HG03460 (cell line): ENCODE measurements around the gene ASXL2.
"Not testable (repeated sequence)": the region's sequence is repeated elsewhere in the genome, so short reads cannot be mapped to it uniquely, and the experiment has no call there.

Source experiments
- ATAC-seq: cut with Tn5 transposase; IDR thresholded peaks from one replicate; pipeline ENCODE4 v1.9.1; 2021; ENCODE audit not compliant: unreplicated experiment

ASXL2 gene

DNA sequence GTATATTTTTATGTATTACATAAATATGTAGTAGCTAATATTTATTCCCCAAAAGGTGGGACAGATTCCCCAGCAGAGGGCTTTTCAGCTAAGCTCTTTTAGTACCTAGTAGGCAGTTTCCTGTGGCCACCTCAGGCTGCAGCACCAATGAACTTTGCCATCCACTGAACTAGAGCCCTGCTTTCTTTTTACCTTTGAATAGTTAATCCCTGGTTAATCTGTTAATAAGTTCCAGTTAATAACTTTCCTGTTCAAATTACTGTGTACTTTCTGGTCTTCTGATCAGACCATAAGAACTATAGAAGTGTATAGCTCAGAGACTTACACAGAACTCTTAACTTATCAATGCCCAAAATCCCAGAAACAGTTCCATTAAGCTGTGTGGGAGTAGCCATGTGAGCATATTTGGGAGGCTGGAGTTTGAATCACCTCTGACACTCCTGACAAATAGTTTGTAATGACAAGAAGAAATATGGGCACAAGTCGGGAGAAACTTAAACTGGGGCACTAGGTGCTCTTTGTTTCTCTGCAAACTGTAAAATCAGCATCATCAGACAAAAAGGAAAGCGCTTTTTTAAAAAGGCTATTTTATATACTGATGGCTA is 40.0 kb downstream of the ASXL2 start:
- no peak for ATAC-seq

DNA sequence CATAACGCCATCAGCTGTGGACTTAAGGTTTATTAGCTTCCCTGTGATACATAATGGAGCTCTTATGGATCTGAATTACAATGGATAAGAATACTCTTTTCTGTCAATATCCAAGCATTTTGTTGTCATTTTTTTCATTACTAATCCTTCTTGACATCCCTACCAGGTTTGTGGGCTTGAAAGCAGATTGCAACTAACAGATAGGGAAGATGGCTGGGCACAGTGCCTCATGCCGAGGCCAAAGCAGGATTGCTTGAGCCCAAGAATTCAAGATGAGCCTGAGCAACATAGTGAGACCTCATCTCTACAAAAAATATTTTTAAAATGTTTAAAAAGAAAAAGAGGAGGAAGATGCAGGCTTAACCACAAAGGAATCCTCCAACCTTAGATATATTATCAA is 42.4 kb downstream of the ASXL2 start:
- no peak for ATAC-seq

DNA sequence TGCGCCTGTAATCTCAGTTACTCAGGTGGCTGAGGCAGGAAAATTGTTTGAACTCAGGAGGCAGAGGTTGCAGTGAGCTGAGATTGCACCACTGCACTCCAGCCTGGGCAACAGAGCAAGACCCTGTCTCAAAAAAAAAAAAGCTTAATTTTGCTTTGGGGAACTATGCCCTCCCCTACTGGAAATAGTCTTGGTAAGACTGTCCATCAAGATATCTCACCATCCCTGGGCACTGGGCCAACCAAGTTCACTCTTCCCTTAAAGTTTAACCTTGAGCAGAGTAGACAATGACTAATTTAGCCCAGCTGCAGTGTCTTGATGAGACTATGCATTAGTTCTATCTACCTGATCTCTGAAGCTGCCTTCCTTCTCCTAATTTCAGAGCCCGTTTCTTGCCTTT is 44.7 kb downstream of the ASXL2 start:
- ATAC-seq = no peak

DNA sequence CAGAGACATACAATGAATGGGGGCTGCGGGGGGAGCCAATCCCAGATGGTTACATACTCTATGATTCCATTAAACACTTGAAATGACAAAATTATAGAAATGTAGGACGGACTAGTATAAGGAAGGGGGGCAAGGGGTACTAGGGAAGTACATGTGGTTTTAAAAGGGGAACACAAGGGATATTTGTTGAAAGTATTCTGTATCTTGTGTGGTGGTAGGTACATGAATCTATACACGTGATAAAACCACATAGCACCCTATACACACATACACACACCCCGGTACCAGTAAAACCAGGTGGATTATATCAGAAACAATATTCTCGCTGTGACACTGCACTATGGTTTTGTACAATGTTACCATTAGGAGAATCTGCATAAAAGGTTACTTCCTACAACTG is 45.4 kb downstream of the ASXL2 start:
- no peak for ATAC-seq

DNA sequence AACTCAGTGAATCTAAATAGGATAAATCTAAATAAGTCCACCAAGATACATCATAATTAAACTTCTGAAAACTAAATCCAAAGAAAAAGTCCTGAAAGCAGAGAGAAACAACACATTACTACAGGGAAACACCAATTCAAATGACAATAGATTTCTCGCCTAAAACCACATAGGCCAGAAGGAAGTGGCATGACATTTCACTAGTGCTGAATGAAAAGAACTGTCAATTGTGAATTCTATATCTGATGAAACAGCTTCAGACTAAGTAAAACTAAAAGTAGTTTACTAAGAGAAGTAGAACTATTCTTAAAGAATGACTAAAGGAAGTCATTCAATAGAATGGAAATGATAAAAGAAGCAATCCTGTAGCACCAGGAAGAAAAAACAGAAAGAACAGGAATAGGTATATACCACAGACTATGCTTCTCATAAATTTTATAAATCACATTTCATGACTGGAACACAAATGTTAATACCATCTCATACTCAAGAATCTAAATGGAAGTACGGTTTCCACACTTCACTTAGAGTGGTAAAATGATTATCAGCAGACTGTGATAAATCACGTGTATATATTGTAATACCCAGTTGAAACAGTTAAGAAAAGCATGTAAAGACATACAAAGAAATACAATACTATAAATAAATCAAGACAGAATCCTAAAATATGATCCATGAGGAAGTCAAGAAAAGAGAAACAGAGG is 46.4 kb downstream of the ASXL2 start:
- ATAC-seq = no peak

DNA sequence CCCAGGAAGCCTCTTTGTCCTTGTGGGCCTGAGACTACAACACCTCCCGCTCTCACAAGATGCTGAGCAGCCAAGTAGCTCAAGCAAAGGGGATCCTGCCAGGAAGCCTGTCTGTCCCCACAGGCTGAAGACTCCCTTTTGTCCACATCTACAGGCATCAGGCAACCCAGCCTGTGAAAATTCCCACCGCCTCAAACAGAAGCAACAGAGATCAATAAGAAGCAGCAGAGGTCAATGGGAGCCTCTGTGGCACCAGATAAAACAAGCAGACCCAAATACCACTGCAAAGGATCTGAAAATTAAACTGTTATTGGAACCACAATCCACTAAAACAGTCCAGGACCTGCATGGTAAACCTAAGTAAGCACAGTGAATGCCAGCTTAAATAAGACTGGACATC is 48.5 kb downstream of the ASXL2 start:
- no peak for ATAC-seq

DNA sequence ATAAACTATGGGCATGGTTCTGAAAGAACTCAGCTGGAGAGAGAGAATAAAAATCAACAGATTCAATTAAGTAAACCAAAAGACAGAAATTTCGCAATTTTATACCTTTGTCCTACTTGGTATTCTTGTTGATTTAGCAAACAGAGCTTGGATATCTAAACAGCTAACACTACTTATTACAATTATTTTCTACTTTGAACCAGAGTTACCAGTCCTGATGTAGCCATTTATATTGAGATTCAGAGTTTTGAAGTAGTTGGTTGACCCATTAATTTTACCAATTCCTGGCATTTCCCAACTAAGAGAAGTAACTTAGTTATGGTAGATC is 48.9 kb downstream of the ASXL2 start:
- no peak for ATAC-seq

DNA sequence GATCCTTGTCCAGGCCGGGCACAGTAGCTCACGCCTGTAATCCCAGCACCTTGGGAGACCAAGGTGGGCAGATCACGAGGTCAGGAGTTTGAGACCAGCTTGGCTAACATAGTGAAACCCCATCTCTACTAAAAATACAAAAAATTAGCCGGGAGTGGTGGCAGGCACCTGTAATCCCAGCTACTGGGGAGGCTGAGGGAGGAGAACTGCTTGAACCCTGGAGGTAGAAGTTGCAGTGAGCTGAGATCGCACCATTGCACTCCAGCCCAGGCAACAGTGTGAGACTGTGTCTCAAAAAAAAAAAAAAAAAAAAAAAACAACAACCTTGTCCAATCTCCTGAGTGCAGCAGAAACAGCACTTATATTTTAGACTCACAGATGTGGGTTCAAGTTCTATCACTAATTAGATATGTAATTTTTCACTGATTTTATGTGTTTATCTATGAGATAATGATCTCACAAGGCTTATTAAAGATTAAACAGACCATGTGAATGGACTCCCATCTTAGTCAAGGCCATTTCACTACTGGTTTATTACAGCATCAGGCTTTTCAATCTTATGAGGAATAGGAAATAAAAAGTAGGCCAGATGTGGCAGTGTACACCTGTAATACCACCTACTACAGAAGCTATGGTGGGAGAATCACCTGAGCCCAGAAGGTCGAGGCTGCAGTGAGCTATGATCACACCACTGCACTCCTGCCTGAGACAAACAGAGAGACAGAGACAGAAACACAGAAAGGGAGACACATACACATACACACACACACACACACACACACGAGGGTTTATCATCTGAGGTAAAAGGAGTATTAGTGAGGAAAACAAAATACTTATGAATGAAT is 49.5 kb downstream of the ASXL2 start:
- not testable (repeated sequence) for ATAC-seq

DNA sequence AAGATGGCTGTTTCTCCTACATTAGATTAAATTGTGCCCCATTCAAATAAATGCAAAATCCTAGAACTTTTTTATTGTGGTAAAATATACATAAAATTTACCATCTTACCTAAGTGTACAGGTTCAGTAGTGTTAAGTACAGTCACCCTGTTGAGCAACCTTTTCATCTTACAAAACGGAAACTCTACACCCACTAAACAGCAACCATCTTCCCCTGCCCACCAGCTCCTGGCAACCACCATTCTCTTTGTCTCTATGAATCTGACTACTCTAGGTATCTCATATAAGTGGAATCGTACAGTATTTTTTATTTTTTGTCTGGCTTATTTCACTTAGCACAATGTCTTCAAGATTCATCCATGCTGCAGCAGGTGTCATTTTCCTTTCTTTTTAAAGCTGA is 53.0 kb downstream of the ASXL2 start:
- ATAC-seq = no peak

DNA sequence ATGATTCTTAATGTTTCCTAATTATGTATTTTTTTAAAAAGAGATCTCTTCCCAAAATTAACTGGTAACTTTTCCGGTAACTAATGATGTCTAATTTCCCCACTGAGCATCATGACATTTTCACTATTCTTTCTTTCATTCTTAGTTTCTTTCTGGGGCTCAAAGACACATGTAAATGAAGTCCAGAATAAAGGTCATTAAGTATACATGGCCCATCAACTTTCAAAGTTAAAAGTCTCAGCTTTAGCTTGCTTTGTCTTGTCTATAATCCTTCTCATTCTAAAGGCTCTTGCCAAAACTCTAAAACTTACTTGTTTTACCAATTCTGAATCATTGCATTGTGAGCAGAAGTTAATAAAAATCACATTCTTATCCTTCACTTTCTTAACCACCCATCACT is 53.6 kb downstream of the ASXL2 start:
- ATAC-seq = no peak

DNA sequence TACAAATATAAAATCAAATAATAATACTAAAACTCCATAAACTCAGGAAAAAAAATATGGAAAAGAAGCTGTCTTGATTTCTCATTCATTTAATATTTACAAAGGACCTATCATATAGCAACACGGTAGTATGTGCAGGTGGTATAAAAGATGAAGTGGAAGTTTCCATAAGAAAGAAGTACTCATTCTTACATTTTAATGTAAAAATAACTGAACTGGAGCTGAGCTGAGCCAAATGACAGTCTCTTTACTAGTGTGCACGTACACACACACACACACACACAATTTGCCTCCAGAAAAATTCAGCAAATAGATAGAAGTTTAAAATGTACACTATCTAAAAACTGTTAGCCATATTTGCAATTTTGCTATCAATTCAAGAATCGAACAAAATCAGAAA is 54.1 kb downstream of the ASXL2 start:
- no peak for ATAC-seq

DNA sequence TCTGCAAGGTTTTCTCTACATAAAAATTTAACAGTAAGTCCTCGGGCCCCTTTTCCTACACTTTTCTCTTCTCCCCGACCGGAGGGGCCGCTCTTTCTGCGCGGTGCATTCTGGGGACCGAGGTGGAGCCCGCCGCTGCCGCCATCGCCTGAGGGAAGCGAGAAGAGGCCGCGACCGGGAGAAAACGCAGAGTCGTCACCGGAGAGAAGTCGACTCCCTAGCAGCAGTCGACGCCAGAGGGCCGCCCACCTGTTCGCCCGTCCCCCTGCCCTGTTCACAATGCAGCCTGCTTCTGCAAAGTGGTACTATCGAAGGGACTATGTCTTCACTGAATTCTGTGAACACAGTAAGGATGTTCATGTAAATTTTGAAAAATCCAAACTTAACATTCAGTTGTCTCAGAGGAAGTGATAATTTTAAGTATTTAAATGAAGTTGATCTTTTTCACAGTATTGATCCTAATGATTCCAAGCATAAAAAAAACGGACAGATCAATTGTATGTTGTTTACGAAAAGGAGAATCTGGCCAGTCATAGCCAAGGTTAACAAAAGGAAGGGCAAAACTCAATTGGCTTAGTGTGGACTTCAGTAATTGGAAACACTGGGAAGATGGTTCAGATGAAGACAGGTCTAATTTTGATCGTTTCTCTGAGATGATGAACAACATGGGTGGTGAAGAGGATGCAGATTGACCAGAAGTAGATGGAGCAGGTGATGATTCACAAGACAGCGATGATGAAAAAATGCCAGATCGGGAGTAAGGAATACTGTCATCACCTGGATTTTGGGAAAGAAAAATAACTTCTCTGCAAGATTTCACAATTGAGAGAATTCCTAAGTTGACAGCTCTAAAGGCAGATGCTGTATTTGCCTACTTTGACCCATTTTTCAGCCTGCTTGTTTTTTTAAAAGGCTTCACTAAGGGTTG is 55.8 kb downstream of the ASXL2 start:
- ATAC-seq = no peak

DNA sequence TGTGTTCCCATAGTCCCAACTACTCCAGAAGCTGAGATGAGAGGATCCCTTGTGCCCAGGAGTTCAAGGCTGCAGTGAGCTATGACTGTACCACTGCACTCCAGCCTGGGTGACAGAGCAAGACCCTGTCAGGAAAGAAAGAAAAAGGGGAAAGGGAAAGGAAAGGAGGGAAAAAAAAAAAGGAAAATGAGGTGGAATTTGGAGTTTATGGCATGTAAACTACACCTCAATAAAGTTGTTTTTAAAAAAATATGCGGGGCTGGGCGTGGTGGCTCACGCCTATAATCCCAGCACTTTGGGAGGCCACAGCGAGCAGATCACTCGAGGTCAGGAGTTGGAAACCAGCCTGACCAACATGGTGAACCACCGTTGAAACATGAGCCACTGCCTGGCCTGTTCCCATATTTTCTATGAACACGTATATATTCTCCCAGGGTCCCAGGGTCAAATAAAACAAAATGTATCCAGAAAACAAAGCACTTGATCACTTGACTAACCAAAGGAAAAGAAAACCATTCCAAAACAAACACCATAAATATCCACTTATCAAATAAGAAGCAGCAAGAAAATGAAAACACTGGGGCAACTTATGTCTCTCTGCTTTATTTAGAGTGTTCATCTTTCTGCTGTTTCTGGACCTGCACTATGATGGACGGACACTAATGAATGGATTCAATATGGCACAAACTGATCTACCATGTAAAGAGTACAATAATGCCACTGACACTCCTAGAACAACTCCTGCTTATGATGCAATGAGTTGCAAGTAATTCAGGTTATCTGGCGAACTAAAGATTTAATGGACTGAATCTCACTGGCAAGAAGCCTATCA is 56.8 kb downstream of the ASXL2 start:
- ATAC-seq = no peak

DNA sequence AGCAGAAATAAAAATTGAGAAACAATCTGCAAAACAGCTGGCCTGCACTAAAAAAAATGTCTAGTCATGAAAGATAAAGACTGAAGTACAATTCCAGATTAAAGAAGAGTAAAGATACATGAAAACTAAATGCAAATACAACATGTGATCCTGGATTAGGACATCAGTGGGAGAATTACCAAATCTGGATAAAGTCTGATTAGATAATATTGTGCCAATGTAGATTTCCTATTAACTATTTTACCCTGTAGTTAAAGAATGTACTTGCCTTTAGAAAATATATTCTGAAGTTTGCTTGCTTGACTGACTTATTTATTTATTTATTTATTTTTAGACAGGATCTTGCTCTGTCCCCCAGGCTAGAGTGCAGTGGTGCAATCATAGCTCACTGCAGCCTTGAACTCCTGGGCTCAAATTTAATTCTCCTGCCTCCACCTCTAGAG is 58.7 kb downstream of the ASXL2 start:
- no peak for ATAC-seq

DNA sequence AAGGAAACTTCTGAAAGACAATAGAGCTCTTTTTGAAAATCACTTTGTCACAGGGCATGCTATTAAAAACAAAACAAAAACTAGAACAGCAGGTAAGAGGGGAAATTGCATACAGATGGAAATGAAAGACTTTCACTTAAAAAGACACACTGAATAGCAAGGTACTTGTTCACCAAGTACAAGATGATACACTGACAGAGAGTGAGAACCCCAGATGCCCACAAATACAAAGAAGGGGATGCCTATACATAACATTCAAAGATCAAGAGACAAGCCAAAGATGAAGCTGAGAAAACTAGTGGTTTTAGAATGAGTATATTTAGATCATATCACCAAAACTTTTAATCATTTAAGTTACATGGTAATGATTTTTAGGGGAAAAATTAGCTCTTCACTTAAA is 60.7 kb downstream of the ASXL2 start:
- peak; percentile 76 for ATAC-seq

DNA sequence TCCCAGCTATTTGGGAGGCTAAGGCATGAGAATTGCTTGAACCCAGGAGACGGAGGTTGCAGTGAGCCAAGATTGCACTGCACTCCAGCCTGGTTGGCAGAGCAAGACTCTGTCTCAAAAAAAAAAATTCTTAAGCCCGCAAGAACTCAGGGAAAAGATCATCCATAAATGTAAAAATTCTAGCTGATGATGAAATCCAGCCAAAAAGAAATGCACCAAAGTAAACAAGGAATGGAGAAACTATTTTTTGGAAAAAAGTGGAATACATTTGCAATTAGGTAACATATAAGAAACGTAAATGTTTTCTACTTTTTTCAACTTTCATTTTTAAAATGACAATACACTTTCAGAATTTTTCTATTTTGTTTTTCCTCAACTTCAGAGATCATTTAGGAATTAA is 61.3 kb downstream of the ASXL2 start:
- ATAC-seq = no peak

DNA sequence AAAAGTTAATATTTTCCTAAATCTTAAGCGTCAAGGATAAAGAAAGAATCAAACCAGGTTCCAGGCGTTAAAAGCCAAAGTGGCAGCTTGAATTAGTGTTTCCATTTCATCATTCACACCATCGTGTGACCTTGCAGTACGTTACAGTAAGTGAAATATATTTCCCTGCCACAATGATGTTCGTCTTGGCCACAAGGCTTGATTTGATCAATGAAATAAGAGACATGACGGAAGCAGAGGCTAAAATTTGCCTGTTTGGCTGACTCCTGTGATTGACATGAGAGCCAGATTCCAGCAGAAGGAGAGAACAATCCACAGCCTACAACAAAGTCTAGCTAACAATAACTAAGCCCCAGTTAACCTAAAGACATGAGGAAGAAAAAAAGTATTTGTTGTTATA is 62.0 kb downstream of the ASXL2 start:
- ATAC-seq = no peak

DNA sequence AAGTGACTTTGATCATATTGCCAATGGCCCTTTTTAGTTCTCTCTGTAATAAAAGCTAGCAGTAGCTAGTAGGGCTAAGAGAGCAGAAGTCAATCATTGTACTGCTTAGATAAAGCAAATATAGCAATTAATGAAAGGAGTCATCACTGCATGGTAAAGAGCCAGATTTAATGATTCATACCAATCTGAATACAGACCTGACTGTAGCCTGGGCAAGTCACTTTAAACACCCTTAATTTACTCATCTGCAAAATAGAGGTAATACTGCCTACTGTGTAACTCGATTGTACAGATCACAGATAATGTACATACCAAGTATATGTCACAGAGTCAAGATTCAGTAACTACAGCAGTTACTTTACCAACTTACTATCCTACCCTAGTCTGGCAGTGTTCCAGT is 63.6 kb downstream of the ASXL2 start:
- no peak for ATAC-seq

DNA sequence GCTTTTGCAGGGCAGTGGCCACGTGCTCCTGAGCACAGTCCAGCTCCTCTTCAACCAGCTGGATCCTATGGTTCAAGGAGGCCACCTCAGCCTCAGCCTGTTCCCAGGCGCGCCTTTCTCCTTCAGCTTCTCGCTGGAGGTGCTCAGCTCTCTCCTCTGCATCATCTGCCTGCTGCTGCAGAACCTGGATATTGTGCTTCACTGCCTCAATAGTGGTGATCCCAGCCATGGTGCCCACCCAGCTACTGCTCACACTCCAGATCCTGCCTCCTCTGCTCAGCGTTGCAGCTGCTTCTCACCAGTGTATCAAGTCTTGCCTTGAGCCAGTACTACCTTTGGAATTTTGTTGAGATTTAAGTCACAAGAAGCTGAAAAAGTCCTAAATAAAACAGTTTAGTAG is 67.9 kb downstream of the ASXL2 start:
- ATAC-seq = no peak

DNA sequence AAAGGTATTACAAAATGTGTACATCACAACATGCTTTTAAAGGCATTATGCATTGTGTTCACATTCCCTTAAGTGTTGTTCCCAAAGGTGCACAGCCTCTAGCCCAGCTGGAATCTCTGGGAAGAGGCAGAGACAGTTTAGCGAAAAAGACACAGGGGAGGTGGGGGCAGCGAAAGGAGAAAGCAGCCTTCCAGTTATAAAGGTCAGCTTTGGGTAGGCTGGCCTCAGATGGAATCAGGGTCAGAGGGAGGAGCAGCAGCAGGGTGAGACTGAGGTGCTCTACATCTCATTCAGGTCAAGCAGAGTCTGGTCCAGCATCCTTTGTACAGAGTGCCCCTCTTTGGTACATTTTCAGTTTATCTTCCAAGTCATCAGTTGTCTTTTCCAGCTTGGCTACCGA is 68.6 kb downstream of the ASXL2 start:
- no peak for ATAC-seq
